Prostate gland (tissue), 2 donors: Measurements from ENCODE around the gene SGPP1. TPM values are rescaled to one million over a fixed set of nuclear protein-coding genes. Genes with fewer than 3 reads are reported as not detected.
"Not testable (repeated sequence)": the region's sequence is repeated elsewhere in the genome, so short reads cannot be mapped to it uniquely, and the experiment has no call there.

Source experiments
- DNase-seq: peaks from one replicate; pipeline ENCODE4 v3.0.0-alpha.2; 2019; ENCODE audit warnings: low spot score
- H3K27ac ChIP-seq, 2 donors: fragments of 200-600 bp; sonication (generic); 2 replicates each; pipeline ENCODE4 v1.5.1; 2017 to 2019
- H3K27me3 ChIP-seq: fragments of 200-600 bp; sonication (generic); replicated peaks from 2 replicates; pipeline ENCODE4 v1.5.1; 2019; ENCODE audit not compliant: insufficient read depth
- H3K36me3 ChIP-seq, 2 donors: fragments of 200-600 bp; sonication (generic); 1 replicate in 1 of 2; 2 replicates in 1 of 2; pipeline versions ENCODE4 v1.5.1 to v1.8.1; 2017 to 2019
- H3K4me1 ChIP-seq: fragments of 200-600 bp; sonication (generic); replicated peaks from 2 replicates; pipeline ENCODE4 v1.5.1; 2019
- H3K4me3 ChIP-seq, 2 donors: fragments of 200-600 bp; sonication (generic); 2 replicates each; pipeline ENCODE4 v1.5.1; 2017 to 2019
- H3K9me3 ChIP-seq: fragments of 200-600 bp; sonication (generic); 2 replicates; pipeline ENCODE4 v1.5.1; 2017
- POLR2A ChIP-seq: fragments of 450-650 bp; IDR thresholded peaks from one replicate; pipeline ENCODE4 v1.6.1; 2016; ENCODE audit warnings: antibody characterized with exemption, mild to moderate bottlenecking
- POLR2AphosphoS5 ChIP-seq: sonication (generic); formaldehyde crosslinking; IDR thresholded peaks from one replicate; pipeline ENCODE4 v1.6.1; 2017; ENCODE audit warnings: antibody characterized with exemption
- WGBS: methylation state at CpG from one replicate; pipeline ENCODE4 v1.1.5; 2018; 5-methylcytosine and 5-hydroxymethylcytosine counted together
- intact Hi-C: fragments of 100-400 bp; cut with DNase I; formaldehyde crosslinking; loops from one replicate; pipeline ENCODE4 v1.14.2; 2022
- total RNA-seq, 2 donors: library from RNA; depleted of rRNA; stranded (reverse); fragments of >200 nt; gene quantifications; one replicate each; pipeline ENCODE4 v1.1.0, GENCODE V29; 2016
- TF ChIP-seq, protein P1 (sequence below), 4 experiments: fragments of 200-600 bp in 2 of 4; fragments of 450-650 bp in 2 of 4; sonication (generic) in 2 of 4; IDR thresholded peaks; 1 replicate in 3 of 4; 2 replicates in 1 of 4; pipeline ENCODE4 v1.5.1; 2016 to 2019; ENCODE audit warnings: antibody characterized with exemption in 4 of 4, mild to moderate bottlenecking in 2 of 4, moderate library complexity in 2 of 4

Gene SGPP1
- total RNA-seq, 2 donors from 2014 or later: 19.7 to 37.5 TPM

DNA sequence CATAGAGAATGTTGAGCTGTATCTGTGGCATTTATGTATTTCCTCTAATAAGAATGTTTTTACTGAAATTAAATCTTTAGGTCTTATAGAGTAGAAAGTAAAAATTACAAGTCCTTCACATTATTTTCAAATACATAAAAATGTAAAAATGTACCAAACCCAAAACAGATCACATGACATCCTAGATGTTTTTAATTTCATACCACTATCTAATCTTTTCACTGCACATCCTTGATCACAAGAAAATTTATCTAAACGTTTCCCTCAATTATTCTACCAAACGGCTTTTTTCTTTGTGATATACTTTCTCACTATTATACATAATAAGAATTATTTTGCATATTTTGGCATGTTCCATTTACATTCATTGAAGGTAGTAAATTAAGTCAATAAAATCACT, 18.3 kb downstream of the SGPP1 start:
- no peak for DNase-seq
- intact Hi-C loops: no loop called here
- Histone ChIP-seq H3K36me3 (no peaks in the 10 kb centered on the region), H3K27me3 (no peaks in the 10 kb centered on the region), H3K4me1 (no peaks in the 10 kb centered on the region), H3K27ac (no peak overlapping the region), H3K9me3 (no peaks in the 10 kb centered on the region), H3K4me3 (no peak overlapping the region)
- WGBS: 81% methylated on average over 2 of the region's 2 CpGs
- TF ChIP-seq, protein P1, sequence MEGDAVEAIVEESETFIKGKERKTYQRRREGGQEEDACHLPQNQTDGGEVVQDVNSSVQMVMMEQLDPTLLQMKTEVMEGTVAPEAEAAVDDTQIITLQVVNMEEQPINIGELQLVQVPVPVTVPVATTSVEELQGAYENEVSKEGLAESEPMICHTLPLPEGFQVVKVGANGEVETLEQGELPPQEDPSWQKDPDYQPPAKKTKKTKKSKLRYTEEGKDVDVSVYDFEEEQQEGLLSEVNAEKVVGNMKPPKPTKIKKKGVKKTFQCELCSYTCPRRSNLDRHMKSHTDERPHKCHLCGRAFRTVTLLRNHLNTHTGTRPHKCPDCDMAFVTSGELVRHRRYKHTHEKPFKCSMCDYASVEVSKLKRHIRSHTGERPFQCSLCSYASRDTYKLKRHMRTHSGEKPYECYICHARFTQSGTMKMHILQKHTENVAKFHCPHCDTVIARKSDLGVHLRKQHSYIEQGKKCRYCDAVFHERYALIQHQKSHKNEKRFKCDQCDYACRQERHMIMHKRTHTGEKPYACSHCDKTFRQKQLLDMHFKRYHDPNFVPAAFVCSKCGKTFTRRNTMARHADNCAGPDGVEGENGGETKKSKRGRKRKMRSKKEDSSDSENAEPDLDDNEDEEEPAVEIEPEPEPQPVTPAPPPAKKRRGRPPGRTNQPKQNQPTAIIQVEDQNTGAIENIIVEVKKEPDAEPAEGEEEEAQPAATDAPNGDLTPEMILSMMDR (IDR thresholded peaks at IDR 0.05): no peak
- no peak for TF ChIP-seq POLR2A
- no peak for TF ChIP-seq POLR2AphosphoS5

DNA sequence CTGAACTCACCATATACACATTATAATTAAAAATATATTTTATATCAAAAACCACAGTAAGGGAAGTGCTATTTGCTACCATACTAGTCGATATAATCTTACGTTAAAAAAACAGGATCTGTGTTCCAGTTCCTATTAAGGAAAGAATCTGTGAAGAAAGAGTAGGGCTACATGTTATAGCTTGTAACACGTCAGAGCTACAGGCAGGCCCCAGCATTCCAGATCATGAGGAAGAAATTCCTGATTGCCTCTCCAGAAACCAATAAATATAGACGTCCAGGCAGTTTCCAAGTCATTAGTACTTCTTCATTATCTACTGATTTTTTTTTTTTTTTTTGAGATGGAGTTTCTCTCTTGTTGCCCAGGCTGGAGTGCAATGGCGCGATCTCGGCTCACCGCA, 20.6 kb downstream of the SGPP1 start:
- no peak overlapping the region for H3K4me3 ChIP-seq
- H3K9me3 ChIP-seq: no peaks in the 10 kb centered on the region
- no peaks in the 10 kb centered on the region for H3K36me3 ChIP-seq
- no peaks in the 10 kb centered on the region for H3K4me1 ChIP-seq
- DNase-seq: no peak
- H3K27me3 ChIP-seq: no peaks in the 10 kb centered on the region
- intact Hi-C loops: no loop called here
- no peak overlapping the region for H3K27ac ChIP-seq
- 88% methylated on average over 8 of the region's 8 CpGs for WGBS
- TF ChIP-seq POLR2AphosphoS5: no peak
- no peak for TF ChIP-seq POLR2A
- TF ChIP-seq, protein P1 (IDR thresholded peaks at IDR 0.05): no peak

DNA sequence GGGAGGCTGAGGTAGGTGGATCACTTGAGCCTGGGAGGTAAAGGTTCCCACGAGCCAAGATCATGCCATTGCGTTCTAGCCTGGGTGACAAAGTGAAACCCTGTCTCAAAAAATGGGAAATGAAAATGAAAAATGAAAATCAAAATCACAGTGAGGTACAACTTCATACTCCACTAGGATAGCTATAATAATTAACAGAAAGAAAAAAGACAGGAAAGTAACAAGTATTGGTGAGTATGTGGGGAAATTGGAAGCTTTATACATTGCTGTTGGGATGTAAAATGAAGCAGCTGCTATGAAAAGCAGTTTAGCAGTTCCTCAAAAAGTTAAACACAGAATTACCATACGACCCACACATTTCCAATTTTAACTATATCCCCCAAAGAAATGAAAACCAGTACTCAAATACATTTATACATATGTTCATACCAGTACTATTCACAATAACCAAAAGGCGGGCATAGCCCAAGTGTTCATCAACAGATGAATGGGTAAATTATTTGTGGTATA, 22.2 kb downstream of the SGPP1 start:
- H3K4me1 ChIP-seq: no peaks in the 10 kb centered on the region
- H3K27me3 ChIP-seq: no peaks in the 10 kb centered on the region
- WGBS: 89% methylated on average over 4 of the region's 4 CpGs
- H3K36me3 ChIP-seq: no peaks in the 10 kb centered on the region
- intact Hi-C loops: no loop called here
- no peak for TF ChIP-seq POLR2A
- no peak for TF ChIP-seq POLR2AphosphoS5
- TF ChIP-seq, protein P1 (IDR thresholded peaks at IDR 0.05): no peak
- H3K4me3 ChIP-seq: no peak overlapping the region
- DNase-seq: no peak
- H3K9me3 ChIP-seq: no peaks in the 10 kb centered on the region
- H3K27ac ChIP-seq: no peak overlapping the region

DNA sequence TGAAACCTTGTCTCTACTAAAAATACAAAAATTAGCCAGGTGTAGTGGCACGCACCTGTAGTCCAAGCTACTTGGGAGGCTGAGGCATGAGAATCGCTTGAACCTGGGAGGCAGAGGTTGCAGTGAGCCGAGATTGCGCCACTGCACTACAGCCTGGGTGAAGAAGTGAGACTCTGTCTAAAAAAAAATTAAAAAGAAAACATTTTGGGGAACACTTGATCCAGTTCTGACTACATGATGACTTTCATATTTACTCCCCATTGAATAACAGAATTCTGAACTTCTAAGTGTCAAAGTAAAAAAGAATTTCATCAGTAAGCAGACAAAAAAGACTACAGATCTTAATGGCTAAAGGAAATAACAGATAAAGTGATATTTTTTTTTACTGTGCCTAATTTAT, 25.3 kb downstream of the SGPP1 start:
- H3K36me3 ChIP-seq, H3K4me3 ChIP-seq, H3K27me3 ChIP-seq, H3K9me3 ChIP-seq, H3K4me1 ChIP-seq, DNase-seq, H3K27ac ChIP-seq, intact Hi-C loops: not testable (repeated sequence)
- WGBS: 96% methylated on average over 4 of the region's 4 CpGs

DNA sequence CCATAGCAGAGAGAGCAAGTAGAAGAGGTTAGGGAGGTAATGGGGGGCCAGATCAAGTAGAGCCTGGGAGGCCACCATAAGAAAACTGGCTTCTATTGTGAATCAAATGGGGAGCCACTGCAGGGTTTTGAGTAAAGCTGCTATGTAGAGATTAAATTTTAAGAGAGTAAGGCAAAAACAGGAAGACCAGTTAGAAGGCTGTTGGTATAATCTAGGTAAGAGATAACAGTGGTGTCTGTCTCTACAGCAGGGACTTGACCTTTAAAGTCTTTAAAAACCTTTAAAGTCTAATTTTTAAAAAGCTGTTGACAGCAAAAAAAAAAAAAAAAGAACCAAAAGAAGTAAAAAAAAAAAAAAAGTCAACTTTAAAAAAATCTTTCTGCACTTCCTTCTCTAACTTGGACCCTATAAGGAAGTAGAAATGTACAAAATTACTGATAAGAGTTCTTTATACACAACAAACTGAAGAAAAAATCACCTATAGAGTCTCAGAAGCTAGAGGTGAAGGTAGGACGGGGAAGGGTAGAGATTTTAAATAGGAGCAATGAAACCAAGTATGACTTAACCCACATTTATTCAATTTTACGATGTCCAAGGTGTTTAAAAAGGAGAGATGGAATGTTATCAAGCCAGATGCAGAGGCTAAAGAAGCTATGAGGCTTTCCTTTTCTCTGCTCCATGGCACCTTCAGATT, 26.1 kb downstream of the SGPP1 start:
- TF ChIP-seq POLR2AphosphoS5 (no peak), POLR2A (no peak)
- TF ChIP-seq, protein P1 (IDR thresholded peaks at IDR 0.05): no peak
- no peak for DNase-seq
- Histone ChIP-seq H3K36me3 (no peaks in the 10 kb centered on the region), H3K27ac (no peak overlapping the region), H3K4me1 (no peaks in the 10 kb centered on the region), H3K9me3 (no peaks in the 10 kb centered on the region), H3K27me3 (no peaks in the 10 kb centered on the region), H3K4me3 (no peak overlapping the region)
- 84% methylated on average over 2 of the region's 2 CpGs for WGBS
- intact Hi-C loops: no loop called here
